ENCODE results near the gene TMEM120B.

DNA sequence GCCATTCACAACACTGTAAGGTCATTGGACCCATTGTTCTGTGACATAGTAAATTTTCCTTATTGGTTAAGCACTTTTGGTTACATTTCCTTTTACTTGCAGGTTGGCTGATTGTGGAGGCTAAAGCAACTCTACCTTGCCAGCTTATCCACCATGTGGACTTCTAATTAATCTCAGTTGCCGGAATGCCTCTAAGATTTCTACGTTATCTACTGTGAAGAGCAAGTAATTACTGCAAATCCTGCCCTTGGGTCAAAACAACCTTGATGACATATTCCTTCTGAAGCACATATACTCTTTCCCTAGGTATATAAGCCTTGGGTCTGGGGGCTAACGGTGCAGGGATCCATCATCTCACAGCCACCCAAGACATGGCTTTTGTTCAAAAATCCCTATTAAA lies 23.6 kb upstream of the TMEM120B start:
- TF ChIP-seq, protein P1, sequence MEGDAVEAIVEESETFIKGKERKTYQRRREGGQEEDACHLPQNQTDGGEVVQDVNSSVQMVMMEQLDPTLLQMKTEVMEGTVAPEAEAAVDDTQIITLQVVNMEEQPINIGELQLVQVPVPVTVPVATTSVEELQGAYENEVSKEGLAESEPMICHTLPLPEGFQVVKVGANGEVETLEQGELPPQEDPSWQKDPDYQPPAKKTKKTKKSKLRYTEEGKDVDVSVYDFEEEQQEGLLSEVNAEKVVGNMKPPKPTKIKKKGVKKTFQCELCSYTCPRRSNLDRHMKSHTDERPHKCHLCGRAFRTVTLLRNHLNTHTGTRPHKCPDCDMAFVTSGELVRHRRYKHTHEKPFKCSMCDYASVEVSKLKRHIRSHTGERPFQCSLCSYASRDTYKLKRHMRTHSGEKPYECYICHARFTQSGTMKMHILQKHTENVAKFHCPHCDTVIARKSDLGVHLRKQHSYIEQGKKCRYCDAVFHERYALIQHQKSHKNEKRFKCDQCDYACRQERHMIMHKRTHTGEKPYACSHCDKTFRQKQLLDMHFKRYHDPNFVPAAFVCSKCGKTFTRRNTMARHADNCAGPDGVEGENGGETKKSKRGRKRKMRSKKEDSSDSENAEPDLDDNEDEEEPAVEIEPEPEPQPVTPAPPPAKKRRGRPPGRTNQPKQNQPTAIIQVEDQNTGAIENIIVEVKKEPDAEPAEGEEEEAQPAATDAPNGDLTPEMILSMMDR (IDR thresholded peaks at IDR 0.05) = no peak
- TF ChIP-seq POLR2A (IDR thresholded peaks at IDR 0.05) (no peak), POLR2AphosphoS5 (IDR thresholded peaks at IDR 0.05) (no peak)

All from breast epithelium (tissue), 3 donors.